Aorta (tissue), 5 donors: ENCODE results near the gene SSTR1. TPM values are rescaled to one million over a fixed set of nuclear protein-coding genes. Genes with fewer than 3 reads are reported as not detected.

ENCODE experiments used
- ATAC-seq: fragments of 200-7000 bp; cut with Tn5 transposase; one replicate; pipeline ENCODE4 v1.9.1; 2022; ENCODE audit warnings: moderate library complexity; ENCODE audit not compliant: low FRiP score
- DNase-seq, 2 donors: peaks; one replicate each; pipeline ENCODE4 v3.0.0-alpha.2; 2020
- H3K27ac ChIP-seq, 2 donors: one replicate each; pipeline ENCODE4 v1.5.1; 2013; ENCODE audit warnings: low read length in 2 of 2, mild to moderate bottlenecking in 2 of 2, moderate library complexity in 2 of 2, control low read depth in 1 of 2, inconsistent platforms in 1 of 2, low read depth in 1 of 2
- H3K27me3 ChIP-seq, 2 donors: one replicate each; pipeline ENCODE4 v1.6.1; 2013; ENCODE audit warnings: control low read depth in 1 of 2, low read length in 1 of 2, mild to moderate bottlenecking in 1 of 2, moderate library complexity in 1 of 2; ENCODE audit not compliant: insufficient read depth in 2 of 2, control insufficient read depth in 1 of 2
- H3K36me3 ChIP-seq, 2 donors: one replicate each; pipeline ENCODE4 v1.6.1; 2013; ENCODE audit warnings: control low read depth in 1 of 2, low read length in 1 of 2, mild to moderate bottlenecking in 1 of 2; ENCODE audit not compliant: insufficient read depth in 2 of 2, control insufficient read depth in 1 of 2
- H3K4me1 ChIP-seq, 2 donors: one replicate each; pipeline ENCODE4 v1.6.1; 2013; ENCODE audit warnings: low read length in 2 of 2, control low read depth in 1 of 2, mild to moderate bottlenecking in 1 of 2, moderate library complexity in 1 of 2; ENCODE audit not compliant: insufficient read depth in 2 of 2, control insufficient read depth in 1 of 2
- H3K4me3 ChIP-seq, 2 donors: one replicate each; pipeline ENCODE4 v1.5.1; 2013; ENCODE audit warnings: low read length in 2 of 2, control low read depth in 1 of 2, mild to moderate bottlenecking in 1 of 2
- H3K9me3 ChIP-seq: one replicate; pipeline ENCODE4 v1.6.1; 2013; ENCODE audit warnings: mild to moderate bottlenecking, low read length; ENCODE audit not compliant: control insufficient read depth
- WGBS, 2 donors: extraction: QIAGEN DNeasy Blood & Tissue Kit; methylation state at CpG; one replicate each; pipeline ENCODE4 v1.1.7; 2013; 5-methylcytosine and 5-hydroxymethylcytosine counted together
- intact Hi-C, 2 donors: fragments of 100-400 bp; cut with DNase I; formaldehyde crosslinking; loops; one replicate each; pipeline versions ENCODE4 v1.14.2 to v1.15.0; 2022
- polyA plus RNA-seq, 2 donors: library from polyadenylated mRNA; stranded (reverse); fragments of 200-250 nt; gene quantifications; one replicate each; pipeline ENCODE4 v1.2.3, GENCODE V29; 2013
- total RNA-seq, 2 donors: library from RNA; stranded (reverse); fragmentation: NEBNext Ultra II Directional; extraction: Animal tissue kit (Norgen Biotek cat#: 25700); gene quantifications; one replicate each; pipeline ENCODE4 v1.2.1, GENCODE V29; 2021
- donor health status: healthy with polysubstance abuse.
- donor health status: Bipolar disorder and iron deficiency.
- donor health status: DM: no; HTN: no; CAD: no.
- donor health status: DM: no; HTN: no; CAD: no.
- donor health status: DM: yes; HTN: yes; CAD: no.

The SSTR1 gene
- total and polyA plus RNA-seq, 4 donors = 0.61 to 2.6 (median 0.94) TPM

DNA sequence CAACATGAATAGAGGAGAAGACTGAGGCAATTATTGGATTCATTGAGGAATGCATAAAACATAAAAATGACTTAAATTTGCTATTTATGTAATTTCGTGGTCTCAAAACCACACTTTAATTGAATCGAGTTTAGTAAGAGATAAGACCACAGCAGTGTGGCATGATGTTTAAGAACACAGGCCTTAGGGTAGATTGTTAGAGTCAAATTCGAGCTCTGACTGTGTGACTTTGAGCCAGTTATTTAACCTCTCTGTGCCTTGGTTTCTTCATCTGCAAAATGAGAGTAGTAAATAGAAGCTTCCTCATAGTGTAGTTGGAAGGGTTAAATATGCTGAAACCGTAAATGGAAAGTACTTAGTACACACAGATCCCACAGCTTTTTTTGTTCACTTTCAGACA lies 9.3 kb upstream of the SSTR1 start:
- intact Hi-C loops = no loop called here
- 69 to 75% methylated on average over 4 of the region's 4 CpGs for WGBS, 2 donors
- no peak overlapping the region for H3K4me3 ChIP-seq
- no peaks in the 10 kb centered on the region for H3K4me1 ChIP-seq
- no peaks in the 10 kb centered on the region for H3K36me3 ChIP-seq
- DNase-seq (no peak), ATAC-seq (no peak)
- no peaks in the 10 kb centered on the region for H3K9me3 ChIP-seq
- H3K27me3 ChIP-seq = no peaks in the 10 kb centered on the region
- no peak overlapping the region for H3K27ac ChIP-seq

DNA sequence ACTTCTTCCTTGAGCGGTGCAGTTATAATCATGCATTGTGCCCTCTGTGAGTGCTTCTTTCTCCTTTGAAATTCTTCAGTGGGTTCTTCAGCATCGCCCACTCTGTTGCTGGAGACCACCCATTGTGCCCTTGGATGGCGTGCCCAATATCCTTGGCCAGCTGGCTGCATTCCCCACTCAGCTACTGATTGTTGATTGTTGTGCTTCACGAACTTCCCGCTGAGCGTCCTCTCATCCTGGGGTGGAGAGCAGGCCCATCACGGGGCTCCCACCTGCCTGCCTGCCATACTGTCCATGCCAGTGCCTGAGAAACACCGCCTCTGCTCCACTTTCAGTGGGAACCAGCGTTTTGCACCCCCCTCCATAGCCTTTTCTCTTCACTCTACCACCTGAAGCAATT lies 8.6 kb upstream of the SSTR1 start:
- no peaks in the 10 kb centered on the region for H3K36me3 ChIP-seq
- H3K4me3 ChIP-seq = no peak overlapping the region
- WGBS, 2 donors = 76 to 79% methylated on average over 9 of the region's 9 CpGs
- H3K27ac ChIP-seq = no peak overlapping the region
- no peaks in the 10 kb centered on the region for H3K9me3 ChIP-seq
- no peaks in the 10 kb centered on the region for H3K27me3 ChIP-seq
- DNase-seq (no peak), ATAC-seq (no peak)
- intact Hi-C loops = no loop called here
- H3K4me1 ChIP-seq = no peaks in the 10 kb centered on the region

DNA sequence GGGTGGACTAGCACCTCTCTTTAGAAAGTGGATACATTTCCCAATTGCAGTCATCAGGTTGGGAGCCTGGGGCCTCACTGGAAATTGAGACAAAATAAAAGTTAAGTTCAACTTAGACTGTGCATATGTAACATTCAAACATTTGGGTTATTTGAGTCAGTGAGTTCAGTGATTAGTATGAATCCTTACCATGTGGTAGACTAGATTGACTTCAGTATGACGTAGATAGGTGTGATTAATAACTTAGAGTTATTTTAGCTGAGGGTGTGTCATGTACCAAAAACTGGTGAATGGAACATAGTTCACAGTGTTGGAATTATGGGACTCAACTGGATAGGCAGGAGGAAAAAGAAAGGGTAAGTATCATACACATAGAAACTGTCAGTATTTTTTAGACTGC lies 8.0 kb upstream of the SSTR1 start:
- Histone ChIP-seq H3K27ac (no peak overlapping the region), H3K4me3 (no peak overlapping the region), H3K4me1 (no peaks in the 10 kb centered on the region), H3K27me3 (no peaks in the 10 kb centered on the region), H3K36me3 (no peaks in the 10 kb centered on the region), H3K9me3 (no peaks in the 10 kb centered on the region)
- 81 to 94% methylated on average over 1 of the region's 1 CpG for WGBS, 2 donors
- ATAC-seq (no peak), DNase-seq (no peak)
- intact Hi-C loops = loop anchor here in 1 of 2 donors (10.0 kb wide), 1 partner anchor 295 kb away; no protein-coding TSS in a partner anchor

DNA sequence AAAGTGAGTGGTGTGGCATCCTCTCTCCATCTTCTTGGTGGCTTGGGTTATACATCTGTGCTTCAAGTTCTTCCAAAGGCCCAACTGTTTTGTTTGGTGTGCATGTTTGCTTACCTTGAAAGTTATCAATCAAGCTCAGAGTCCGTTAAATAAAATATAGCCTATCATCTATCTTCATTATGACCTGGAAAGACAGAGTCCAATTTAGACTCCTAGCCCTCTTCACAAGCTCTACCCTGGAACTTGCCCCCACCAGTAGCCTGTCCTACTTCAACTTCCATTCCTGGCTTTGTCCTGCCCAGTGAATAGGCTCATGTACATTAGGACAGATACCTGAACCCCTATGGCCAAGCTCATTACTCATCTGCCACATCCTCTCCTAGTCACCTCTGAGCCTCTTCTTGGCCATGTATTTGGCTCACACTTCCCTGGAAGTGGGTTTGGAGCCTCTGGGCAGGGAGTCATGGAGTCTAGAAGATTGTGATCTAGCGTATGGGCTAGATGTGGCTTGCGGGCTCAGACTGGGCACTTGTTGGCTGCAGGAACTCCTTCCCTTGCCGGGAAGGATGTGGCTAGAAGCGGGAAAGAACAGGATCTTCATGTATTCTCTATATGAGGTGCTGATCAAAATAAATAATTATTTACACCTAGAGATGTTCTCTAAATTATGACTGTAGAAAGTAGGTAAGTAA lies 6.4 kb upstream of the SSTR1 start:
- no peak overlapping the region for H3K27ac ChIP-seq
- H3K27me3 ChIP-seq = no peaks in the 10 kb centered on the region
- peaks cover 2% of the 10 kb centered on the region for H3K9me3 ChIP-seq
- H3K4me3 ChIP-seq = no peak overlapping the region
- intact Hi-C loops = loop anchor here in 1 of 2 donors (10.0 kb wide), 1 partner anchor 296 kb away; no protein-coding TSS in a partner anchor
- no peaks in the 10 kb centered on the region for H3K4me1 ChIP-seq
- no peaks in the 10 kb centered on the region for H3K36me3 ChIP-seq
- 89 to 91% methylated on average over 5 of the region's 5 CpGs for WGBS, 2 donors
- ATAC-seq (no peak), DNase-seq (no peak)

DNA sequence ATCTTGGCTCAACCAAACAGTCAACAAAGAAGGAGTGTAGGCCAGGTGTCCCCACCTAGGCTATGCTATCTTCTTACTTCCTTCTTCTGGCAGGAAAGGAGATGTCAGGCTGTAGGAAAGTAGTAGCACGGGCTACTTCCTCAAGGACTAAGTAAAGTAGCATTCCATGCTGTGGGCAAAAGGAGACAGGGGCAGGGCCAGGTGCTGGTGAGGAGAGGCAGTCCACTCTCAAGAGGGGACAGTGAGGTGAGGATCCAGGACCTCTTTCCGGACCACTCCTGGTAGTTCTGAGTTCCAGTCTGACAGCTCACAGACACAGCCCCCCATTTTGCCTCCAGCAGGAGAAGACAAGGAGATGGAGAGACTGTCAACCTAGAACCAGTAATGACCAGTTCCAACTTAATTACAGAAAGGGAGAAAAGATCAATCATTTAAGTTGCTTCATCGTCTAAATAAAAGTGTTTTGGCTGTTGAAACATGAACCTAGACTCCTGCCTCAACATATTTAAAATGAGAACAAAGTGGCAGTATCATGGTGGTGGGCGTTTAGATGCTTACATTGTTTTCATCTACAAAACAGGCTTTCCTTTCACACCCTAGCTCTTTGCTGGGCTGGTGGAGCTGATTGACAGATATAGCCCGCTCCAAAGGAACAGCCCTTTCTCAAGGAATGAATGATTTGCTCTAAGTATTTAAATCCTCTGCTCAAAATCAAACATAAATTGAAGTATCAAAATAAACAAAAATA lies 5.1 kb upstream of the SSTR1 start:
- no peak for ATAC-seq
- intact Hi-C loops = loop anchor here in 1 of 2 donors (10.0 kb wide), 1 partner anchor 298 kb away; no protein-coding TSS in a partner anchor
- DNase-seq = no peak
- Histone ChIP-seq H3K27me3 (no peaks in the 10 kb centered on the region), H3K27ac (no peak overlapping the region), H3K4me1 (no peaks in the 10 kb centered on the region), H3K4me3 (no peak overlapping the region), H3K36me3 (no peaks in the 10 kb centered on the region), H3K9me3 (peaks cover 2% of the 10 kb centered on the region)
- 74 to 81% methylated on average over 5 of the region's 5 CpGs for WGBS, 2 donors

DNA sequence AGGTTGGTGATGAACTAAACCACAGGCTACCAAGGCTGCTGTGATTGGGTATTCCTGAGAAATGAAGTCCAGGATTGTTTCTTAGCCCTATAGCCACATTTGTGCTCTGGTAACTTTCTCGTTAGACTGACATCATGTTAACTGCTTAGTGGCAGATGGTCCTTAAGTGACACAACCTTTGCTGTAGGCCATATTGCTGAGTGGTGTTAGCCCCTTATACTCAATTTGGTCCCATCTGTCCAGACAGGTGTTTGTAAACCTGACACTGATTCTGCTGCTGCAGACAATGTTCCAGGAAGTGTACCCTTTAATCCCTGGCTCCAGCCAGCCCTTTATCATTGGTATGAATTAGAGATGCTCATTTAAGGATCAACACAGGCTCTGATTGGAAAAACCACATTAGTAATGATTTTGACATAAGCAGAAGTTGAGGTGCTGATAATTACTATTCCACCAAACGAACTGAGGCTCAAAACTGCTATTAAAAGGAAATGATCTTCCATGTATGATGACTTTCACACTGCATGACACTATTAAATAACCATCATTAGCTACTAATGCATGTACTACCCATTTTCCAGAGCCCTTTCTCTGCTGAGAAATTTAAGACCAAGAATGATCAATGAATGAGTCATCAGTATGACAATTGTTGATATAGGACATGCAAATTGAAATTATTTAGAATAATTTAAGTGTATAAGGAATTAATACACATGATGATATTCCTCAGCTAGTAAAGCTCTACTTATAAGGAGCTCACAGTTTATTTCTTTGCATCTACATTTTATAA lies 3.6 kb upstream of the SSTR1 start:
- no peak for ATAC-seq
- Histone ChIP-seq H3K36me3 (no peaks in the 10 kb centered on the region), H3K9me3 (peaks cover 2% of the 10 kb centered on the region), H3K27me3 (no peaks in the 10 kb centered on the region), H3K27ac (no peak overlapping the region), H3K4me1 (no peaks in the 10 kb centered on the region), H3K4me3 (no peak overlapping the region)
- intact Hi-C loops = loop anchor here in 1 of 2 donors (10.0 kb wide), 1 partner anchor 299 kb away; no protein-coding TSS in a partner anchor
- no peak for DNase-seq
- 64 to 72% methylated on average over 2 of the region's 2 CpGs for WGBS, 2 donors

DNA sequence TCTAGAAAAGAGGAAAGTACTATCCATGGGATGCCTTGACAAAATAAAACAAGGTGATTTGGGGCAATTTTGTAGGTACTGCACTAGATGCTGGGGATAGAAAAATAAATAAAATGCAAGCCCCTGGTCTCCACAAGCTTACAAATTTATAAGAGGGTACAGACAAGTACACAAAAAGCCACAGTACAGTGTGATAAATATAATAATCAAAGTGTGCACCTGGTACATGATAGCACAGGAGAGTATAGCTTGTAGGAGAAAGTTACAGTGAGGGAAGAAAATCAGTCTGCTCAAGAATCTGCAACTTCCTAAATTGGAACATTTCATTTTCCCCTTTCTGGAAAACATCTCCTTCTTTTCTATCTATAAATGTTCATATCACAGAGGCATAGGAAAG lies 3.0 kb upstream of the SSTR1 start:
- peaks cover 2% of the 10 kb centered on the region for H3K9me3 ChIP-seq
- DNase-seq (no peak), ATAC-seq (no peak)
- no peaks in the 10 kb centered on the region for H3K4me1 ChIP-seq
- H3K27me3 ChIP-seq = no peaks in the 10 kb centered on the region
- H3K4me3 ChIP-seq = no peak overlapping the region
- H3K36me3 ChIP-seq = no peaks in the 10 kb centered on the region
- H3K27ac ChIP-seq = no peak overlapping the region
- intact Hi-C loops = loop anchor here in 1 of 2 donors (5.0 to 10.0 kb wide), 2 partner anchors 217 to 300 kb away; no protein-coding TSS in a partner anchor

DNA sequence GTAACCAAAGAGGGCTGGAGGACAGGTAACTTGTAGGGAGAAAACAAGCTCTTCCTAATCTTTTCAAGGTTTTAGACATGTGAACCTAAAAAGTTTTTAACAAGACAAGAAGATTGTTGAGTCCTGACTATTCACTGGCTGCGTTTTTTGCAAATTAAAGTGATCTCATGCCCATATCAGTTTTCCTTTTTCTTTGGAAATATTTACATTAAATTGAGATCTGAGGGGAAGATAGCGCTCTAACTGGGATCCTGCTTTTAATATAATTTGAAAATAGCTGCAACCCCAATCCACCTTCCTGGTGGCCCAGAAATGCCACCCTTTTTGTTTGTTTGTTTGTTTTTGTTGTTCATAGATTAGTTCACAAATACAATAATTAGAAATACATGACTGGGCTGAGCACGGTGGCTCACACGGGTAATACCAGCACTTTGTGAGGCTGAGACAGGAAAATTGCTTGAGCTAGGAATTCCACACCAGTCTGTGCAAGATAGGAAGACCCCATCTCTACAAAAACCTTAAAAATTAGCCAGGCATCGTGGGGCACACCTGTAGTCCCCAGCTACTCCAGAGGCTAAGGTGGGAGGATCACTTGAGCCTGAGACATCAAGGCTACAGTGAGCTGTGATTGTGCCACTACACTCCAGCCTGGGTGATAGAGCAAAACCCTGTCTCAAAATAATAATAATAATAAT lies 2.4 kb upstream of the SSTR1 start:
- DNase-seq = no peak
- intact Hi-C loops = loop anchor here in 1 of 2 donors (5.0 to 10.0 kb wide), 2 partner anchors 218 to 300 kb away; no protein-coding TSS in a partner anchor
- Histone ChIP-seq H3K4me1 (no peaks in the 10 kb centered on the region), H3K4me3 (no peak overlapping the region), H3K27ac (no peak overlapping the region), H3K36me3 (no peaks in the 10 kb centered on the region), H3K9me3 (peaks cover 2% of the 10 kb centered on the region), H3K27me3 (no peaks in the 10 kb centered on the region)
- ATAC-seq = no peak
- 74 to 84% methylated on average over 5 of the region's 5 CpGs for WGBS, 2 donors
